Erythroblast (primary cell): Measurements from ENCODE around the gene CASP9.
"Not testable (repeated sequence)": the region's sequence is repeated elsewhere in the genome, so short reads cannot be mapped to it uniquely, and the experiment has no call there.

Experiments used
- DNase-seq, 2 experiments: peaks; one replicate each; lab custom pipeline; 2025; lab: John Stamatoyannopoulos, UW
- GATA1 ChIP-seq: IDR thresholded peaks from 2 replicates; pipeline ENCODE4 v1.6.1; 2011; ENCODE audit warnings: low read depth, mild to moderate bottlenecking, control low read depth, low read length, moderate library complexity
- POLR2A ChIP-seq: IDR thresholded peaks from 2 replicates; pipeline ENCODE4 v1.6.1; 2011; ENCODE audit warnings: mild to moderate bottlenecking, low read length

The CASP9 gene

GRCh38 chr1:15472587-15472986, 51.4 kb downstream of the CASP9 start:
- no peak for TF ChIP-seq GATA1
- no peak for TF ChIP-seq POLR2A
- DNase-seq, result no peak

- DNase-seq, result not testable (repeated sequence)
These were observed 52.3 kb downstream of the CASP9 start for GRCh38 chr1:15471723-15472122.

- DNase-seq, result not testable (repeated sequence)
These were observed 52.9 kb downstream of the CASP9 start for GRCh38 chr1:15471067-15471466.

GRCh38 chr1:15469821-15470448, 54.1 kb downstream of the CASP9 start:
- DNase-seq, result not testable (repeated sequence)

- TF ChIP-seq POLR2A, result no peak
- no peak for TF ChIP-seq GATA1
These were observed 54.7 kb downstream of the CASP9 start for GRCh38 chr1:15469361-15469760.

GRCh38 chr1:15468145-15468544, 55.9 kb downstream of the CASP9 start:
- no peak for DNase-seq
- TF ChIP-seq POLR2A, result no peak
- no peak for TF ChIP-seq GATA1

More at GRCh38 chr1:15469361-15469760, 54.7 kb downstream of the CASP9 start:
- DNase-seq, result no peak

- not testable (repeated sequence) for DNase-seq
These were observed 56.9 kb downstream of the CASP9 start for GRCh38 chr1:15466955-15467625.

- no peak for DNase-seq
- no peak for TF ChIP-seq GATA1
These were observed 58.3 kb downstream of the CASP9 start for GRCh38 chr1:15465674-15466073.

GRCh38 chr1:15463926-15464322, 60.1 kb downstream of the CASP9 start:
- not testable (repeated sequence) for DNase-seq

GRCh38 chr1:15463064-15463800, 60.8 kb downstream of the CASP9 start:
- DNase-seq, result not testable (repeated sequence)

GRCh38 chr1:15460708-15461095, 63.3 kb downstream of the CASP9 start:
- no peak for DNase-seq
- TF ChIP-seq GATA1, result no peak
- no peak for TF ChIP-seq POLR2A

- DNase-seq, result no peak
- TF ChIP-seq POLR2A (no peak), GATA1 (no peak)
These were observed 64.0 kb downstream of the CASP9 start for GRCh38 chr1:15459771-15460707.

GRCh38 chr1:15458388-15458787, 65.6 kb downstream of the CASP9 start:
- DNase-seq, result not testable (repeated sequence)

GRCh38 chr1:15457585-15457984, 66.4 kb downstream of the CASP9 start:
- DNase-seq, result no peak
- no peak for TF ChIP-seq GATA1
- TF ChIP-seq POLR2A, result no peak

- TF ChIP-seq GATA1 (no peak), POLR2A (no peak)
- no peak for DNase-seq
These were observed 67.6 kb downstream of the CASP9 start, which contains the start of gene CELA2A for GRCh38 chr1:15456313-15456954. TSS of gene CELA2A (plus strand) at chr1:15456732. CDS start at chr1:15456754, 22 bp downstream.
